HG03108 (cell line): Measurements from ENCODE around the gene FITM2.
"Not testable (repeated sequence)": the region's sequence is repeated elsewhere in the genome, so short reads cannot be mapped to it uniquely, and the experiment has no call there.

Source experiments
- ATAC-seq: cut with Tn5 transposase; IDR thresholded peaks from one replicate; pipeline ENCODE4 v1.9.1; 2021; ENCODE audit warnings: moderate library complexity; ENCODE audit not compliant: unreplicated experiment

The FITM2 gene, protein sequence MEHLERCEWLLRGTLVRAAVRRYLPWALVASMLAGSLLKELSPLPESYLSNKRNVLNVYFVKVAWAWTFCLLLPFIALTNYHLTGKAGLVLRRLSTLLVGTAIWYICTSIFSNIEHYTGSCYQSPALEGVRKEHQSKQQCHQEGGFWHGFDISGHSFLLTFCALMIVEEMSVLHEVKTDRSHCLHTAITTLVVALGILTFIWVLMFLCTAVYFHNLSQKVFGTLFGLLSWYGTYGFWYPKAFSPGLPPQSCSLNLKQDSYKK

DNA sequence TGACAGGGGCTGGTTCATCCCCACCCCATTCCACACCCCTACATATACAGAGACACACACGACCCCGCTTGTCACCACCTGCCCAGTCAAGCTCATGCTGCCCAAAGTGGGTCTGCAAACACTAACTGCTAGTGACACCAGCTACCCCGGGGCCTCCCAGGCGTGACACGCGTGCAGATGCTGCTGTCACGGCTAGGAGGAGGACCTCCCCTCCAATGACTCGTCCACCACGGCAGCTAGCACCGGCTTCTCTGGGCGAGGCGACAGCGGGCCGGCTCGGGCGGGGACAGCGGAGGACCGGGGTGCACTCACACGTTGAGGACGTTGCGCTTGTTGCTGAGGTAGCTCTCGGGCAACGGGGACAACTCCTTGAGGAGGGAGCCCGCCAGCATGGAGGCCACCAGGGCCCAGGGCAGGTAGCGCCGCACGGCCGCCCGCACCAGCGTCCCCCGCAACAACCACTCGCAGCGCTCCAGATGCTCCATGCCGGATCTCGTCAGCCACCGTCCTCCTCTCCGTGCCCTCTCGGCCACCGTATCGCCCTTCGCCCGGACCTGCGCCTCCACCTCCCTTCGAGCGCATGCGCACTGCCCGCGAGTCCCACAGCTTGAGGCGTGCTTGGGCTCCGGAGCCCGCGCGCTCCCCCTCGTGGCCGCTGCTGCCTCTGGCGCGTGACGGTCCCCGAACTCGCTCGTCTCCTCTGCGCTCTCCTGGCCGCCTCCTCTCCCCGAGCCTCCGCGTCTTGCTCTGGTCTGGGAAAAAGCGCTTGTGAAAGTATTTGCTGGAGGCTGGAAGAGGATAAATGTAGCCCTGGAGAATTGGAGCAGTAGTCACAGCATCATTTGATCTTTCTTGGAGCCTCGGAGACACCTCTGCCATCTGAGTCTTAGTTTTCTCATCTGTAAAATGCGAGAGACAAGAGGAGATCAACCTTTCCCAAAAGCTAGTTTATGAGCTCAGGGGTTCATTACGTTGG lies at the start of gene FITM2:
Gene FITM2, minus strand, starts transcription at position 539 of the 976 bp plus-strand sequence. Its CDS starts 54 bp downstream, at position 485.
- peak; percentile 88 for ATAC-seq

DNA sequence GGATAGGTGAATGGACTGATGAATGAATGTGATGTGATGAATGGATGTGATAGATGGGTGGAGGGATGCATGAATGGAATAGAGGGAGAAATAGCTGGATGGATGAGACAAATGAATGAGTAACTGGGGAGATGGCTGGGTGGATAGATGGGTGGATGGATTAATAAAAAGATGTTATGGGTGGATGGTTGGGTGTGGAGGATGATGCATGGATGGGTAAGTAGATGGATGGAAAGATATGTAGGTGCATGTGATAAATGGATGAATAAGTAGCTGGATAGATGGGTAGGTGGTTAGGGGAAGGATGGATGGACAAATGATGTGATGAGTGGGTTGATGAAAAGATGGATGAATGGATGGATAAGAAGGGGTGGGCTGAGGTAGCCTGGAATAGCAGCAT lies 49.2 kb upstream of the FITM2 start:
- ATAC-seq: no peak

DNA sequence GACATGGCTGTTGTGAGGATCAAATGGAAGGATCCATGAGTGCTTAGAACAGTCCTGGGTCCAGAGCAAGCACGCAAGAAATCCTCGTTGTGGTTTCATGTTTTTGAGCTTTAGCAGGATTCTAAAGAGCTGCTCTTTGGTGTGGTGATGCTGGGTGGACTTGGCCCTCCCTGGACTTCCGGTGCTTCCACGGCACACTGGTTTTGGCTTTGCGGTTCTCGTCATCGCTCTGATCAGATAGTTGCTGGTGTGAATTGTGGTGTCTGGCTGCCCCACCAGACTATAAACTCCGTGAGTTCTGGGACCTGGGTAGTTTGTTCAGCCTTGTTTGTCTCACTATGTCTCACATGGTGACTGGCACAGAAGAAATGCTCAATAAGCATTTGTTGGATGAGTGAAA lies 47.8 kb upstream of the FITM2 start:
- no peak for ATAC-seq

DNA sequence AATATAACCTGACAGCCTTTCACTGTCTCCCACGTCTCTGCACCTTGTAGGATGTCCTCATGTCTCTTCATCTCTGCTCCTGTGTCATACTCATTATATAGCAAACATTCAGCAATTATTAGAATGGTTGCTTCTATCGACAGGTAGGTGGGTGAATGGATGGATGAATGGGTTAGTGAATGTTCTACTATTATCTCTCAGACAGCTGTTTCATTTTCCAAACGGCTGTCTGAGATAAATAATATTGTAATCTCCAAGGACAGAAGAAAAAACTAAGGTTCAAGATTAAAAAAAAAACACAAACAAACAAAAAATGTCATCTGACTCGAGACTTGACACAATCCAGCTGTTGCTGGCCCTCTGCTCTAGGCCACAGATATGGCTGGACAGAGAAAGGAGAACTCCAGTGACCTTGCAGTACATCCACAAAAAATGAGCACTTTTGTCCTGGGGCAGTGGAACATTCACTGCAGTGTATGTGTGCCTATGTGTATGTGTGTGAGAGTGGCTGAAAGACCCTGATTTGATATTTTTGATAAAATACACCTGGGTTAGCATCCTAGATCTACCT lies 46.6 kb upstream of the FITM2 start:
- no peak for ATAC-seq

DNA sequence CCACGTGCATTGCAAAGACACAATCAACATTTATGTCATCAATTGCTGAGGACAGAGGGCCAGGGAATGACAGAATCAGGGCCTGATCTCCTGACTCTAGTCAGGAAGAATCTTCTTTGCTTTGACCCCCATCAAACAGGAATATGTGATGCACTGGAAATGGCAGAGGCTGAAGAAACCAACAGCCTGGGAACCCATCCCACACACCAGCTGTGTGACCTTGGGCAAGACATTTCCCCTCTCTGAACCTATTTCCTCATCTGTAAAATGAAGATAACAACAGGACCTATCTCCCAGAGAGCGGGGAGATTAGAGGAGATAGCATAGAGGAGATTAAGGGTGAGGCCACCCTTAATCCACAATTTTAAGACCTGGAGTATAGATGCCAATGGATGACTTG lies 46.0 kb upstream of the FITM2 start:
- ATAC-seq: no peak

DNA sequence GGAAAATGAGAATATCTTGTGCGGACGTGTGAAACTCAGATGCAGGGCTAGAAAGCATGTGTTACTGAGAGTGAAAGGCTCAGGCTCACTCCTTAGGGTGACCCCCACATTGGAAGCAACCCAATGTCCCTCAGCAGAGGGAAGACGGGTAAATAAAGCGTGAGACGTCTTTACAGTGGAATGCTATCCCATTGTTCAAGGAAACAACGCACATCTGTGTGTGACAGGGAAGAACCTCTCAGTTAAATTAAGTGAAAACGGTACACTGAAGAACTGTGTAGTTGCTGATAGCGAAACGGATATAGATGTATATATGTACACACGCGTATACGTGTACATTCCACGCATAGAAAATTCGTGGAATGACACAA lies 45.3 kb upstream of the FITM2 start:
- no peak for ATAC-seq

DNA sequence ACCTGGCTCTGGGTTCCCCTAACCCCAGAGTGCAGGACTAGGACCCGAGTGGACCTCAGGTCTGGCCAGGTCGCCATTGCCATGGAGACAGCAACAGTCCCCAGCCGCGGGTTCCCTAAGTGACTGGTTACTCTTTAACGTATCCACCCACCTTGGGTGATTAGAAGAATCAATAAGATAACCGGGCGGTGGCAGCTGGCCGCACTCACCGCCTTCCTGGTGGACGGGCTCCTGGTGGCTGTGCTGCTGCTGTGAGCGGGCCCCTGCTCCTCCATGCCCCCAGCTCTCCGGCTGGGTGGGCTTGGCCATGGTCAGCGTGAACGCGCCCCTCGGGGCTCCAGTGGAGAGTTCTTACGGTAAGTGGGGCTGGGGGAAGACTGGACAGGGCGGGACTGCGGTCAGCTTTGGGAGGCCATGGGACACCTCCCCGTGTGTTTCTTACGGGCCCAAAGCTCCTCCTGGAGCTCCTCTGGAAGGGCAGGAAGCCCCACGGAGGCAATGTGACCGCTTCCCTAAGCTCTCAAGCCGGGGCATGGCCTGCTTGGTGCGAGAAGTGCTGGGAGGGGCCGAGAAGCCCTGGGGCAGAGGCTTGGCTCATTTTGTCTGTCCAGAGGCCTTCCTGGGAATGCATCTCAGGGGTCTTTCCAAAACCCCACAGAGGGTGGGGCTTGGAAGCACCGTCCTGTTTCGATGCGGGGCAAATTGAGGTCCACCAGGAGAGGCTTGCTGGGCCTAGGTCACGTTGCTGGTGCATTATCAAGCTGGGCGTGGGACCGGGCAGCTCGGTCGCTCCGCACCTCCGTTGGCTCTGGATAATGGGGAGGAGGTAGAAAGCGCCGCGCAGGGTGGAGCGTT lies 44.7 kb upstream of the FITM2 start, which contains the start of gene HNF4A:
Gene HNF4A, plus strand, starts transcription at position 202 of the 855 bp plus-strand sequence. Its CDS starts 106 bp downstream, at position 308.
- no peak for ATAC-seq

DNA sequence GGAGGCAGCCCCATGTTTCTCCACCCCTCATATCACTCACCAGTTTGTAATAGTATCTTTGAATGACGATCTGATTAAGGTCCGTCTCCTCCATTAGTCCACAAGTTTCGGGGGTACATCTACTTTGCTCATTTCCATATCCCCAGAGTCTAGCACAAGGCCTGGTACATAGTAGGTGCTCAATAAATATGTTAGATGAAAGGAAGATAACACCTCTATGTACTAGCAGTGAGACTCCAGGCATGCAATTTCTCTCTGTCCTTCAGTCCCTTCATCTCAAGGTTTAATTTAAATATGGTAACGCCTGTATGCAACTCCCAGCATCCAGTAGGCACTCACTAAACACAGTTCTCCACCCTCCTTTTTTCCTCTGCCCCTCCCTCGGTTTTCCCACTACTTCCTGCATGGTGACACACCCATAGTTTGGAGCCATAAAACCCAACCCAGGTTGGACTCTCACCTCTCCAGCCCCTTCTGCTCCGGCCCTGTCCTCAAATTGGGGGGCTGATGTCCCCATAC lies 44.0 kb upstream of the FITM2 start:
- no peak for ATAC-seq

DNA sequence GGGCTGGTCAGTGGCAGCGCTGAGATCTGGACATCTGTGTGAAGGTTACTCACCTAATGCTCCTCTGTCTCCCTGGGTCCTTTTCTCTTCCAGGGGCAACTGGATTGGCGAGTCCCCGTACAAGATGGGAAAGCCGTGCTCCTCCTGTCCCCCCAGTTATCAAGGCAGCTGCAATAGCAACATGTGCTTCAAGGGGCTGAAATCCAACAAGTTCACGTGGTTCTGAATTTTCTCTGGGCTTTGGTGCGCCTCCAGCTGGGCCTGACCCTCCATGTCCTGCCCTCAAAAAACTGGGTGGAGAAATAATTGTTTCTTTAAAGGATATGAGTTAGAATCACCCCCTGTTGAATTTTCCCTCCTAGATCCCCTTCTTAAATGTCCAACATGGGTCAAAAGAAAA lies 39.6 kb upstream of the FITM2 start:
- ATAC-seq: no peak

DNA sequence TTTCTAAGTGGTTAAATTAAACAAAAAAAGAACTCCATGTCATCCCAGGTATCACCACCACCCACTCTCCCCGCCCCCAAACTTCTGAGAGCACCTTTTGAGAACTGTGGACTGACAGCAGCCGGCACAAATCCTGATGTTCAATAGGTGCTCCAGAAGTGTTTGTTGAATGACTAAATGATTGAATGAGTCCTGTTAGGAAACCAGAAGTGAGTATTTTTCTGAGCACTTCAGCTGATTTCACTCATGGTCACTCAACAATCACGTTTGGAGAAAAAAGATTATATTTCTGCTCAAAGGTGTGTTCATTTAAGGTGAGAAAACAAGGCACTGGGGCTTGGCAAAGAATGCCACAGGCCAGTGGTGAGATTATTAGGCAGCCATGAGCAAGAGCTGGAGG lies 38.3 kb upstream of the FITM2 start:
- no peak for ATAC-seq

DNA sequence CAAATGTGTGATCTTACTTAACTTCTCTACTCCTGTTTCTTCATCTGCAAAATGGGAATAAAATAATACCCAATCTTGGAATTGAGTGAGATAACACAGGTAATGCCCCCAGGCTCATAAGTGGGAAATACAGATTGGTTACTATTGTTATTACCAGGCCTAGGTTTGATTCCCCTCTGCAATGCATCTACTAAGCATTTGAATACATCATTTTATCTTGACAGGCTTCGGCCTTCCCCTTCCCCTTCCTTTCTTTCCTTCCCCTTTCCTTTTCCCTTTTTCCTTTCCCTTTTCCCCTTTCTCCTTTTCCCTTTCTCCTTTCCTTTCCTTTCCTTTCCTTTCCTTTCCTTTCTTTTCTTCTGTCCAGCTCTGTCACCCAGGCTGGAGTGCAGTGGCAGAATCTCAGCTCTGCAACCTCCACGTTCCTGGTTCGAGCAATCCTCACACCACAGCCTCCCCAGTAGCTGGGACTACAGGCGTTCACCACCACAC lies 37.2 kb upstream of the FITM2 start:
- no peak for ATAC-seq

DNA sequence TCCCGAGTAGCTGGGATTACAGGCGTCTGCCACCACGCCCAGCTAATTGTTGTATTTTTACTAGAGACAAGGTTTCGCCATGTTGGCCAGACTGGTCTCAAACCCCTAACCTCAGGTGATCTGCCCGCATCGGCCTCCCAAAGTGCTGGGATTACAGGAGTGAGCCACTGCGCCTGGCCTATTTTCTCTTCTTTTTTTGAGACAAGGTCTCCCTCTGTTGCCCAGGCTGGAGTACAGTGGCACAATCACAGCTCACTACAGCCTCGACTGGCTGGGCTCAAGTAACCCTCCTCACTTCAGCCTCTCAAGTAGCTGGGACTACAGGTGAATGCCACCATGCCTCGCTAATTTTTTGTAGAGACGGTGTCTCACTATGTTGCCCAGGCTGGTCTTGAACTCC lies 34.9 kb upstream of the FITM2 start:
- ATAC-seq: not testable (repeated sequence)

DNA sequence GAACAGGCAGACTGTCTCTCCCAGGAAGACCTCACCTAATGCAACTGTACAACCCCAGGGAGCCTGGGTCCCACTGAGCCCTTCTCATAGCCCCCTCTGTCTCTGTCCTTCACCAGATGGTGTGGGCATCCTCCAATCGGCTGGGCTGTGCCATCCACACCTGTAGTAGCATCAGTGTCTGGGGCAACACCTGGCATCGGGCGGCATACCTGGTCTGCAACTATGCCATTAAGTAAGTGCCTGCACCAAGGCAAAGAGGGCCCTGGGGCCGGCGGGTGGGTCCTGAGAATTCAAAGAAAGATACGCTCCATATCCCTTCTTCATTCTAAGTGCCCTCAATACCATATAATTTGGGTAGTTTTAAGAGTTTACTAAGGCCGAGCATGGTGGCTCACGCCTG lies 34.1 kb upstream of the FITM2 start:
- no peak for ATAC-seq

DNA sequence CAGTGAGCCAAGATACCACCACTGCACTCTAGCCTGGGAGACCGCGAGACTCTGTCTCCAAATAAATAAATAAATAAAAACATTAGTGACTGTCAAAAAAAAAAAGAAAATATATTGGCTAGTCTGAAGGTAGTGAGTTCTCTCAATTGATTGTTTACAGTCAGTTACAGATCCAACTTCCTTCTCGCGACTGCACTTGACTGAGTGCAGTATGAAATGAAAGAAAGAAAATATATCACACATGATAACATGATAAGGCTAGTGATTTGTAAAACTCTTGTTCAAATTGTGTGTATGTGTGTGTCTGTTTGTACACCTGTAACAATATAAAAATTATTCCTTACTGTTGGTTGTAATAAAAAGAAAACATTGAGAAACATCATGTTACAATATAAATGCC lies 33.7 kb upstream of the FITM2 start:
- no peak for ATAC-seq

DNA sequence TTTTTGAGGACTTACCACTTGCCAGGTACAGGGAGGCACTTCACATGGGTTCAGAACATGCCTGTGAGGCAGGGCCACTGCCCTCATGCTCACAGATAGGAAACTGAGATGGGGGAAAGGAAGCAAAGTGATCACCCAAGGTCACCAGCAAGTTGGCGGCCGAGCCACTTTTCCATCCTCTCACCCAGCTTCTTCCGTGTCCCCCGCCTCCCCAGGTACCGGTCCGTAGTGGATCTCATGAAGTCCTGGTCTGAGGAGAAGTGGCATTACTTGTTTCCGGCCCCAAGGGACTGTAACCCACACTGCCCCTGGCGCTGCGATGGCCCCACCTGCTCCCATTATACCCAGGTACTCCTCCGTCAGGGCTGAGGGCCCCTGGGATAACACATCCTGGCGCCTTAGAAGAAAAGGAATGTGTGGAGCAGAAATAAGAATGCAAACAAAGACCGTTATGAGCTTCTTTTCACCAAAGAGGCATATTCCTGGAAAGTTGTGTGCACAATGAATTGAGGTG lies 32.2 kb upstream of the FITM2 start:
- no peak for ATAC-seq

DNA sequence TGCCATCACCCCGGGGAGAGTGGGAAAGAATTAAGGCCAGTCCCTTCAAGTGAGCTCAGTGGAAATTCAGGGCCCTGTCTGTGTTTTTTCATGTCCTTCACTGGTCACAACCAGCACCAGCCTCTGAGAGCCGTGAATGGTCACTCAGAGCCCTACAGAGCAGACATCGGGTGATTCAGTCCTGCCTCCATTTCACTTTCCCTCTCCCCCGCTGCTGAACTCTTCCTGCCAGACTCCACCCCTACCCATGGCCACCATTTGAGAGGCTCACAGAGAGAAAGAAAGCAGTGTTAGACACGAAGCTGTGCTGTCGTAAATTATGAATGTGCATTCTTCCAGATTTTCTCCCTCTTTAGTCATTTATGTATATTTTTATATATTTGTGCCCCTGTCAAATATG lies 31.2 kb upstream of the FITM2 start:
- ATAC-seq: no peak

DNA sequence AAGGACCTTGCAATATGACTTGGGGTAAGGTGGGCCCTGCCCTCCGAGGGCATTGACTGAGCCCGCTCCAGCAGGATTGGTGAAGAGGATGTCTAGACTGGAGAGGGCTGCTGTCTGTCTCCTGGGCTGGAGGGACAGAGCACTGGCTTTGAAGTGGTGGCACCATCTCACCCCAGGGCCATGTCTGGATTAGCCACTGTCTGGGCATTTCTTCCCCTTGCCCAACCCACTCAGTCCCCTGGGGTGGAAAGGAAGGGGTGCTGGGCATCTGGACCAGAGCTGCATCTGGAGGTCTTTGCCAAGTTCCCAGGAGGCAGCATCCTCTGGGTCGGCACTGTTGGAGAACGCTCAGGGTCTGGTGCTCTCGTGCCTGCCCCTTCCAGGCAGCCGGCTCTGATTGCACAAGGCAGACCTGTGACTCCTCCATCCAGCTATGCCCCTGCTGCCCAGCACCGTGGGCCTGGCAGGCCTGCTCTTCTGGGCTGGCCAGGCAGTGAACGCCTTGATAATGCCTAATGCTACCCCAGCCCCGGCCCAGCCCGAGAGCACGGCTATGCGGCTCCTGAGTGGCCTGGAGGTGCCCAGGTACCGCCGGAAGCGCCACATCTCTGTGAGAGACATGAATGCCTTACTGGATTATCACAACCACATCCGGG lies 25.9 kb upstream of the FITM2 start, which contains the start of gene R3HDML:
Gene R3HDML, plus strand, starts transcription at position 319 of the 656 bp plus-strand sequence. Its CDS starts 115 bp downstream, at position 434.
- ATAC-seq: no peak

DNA sequence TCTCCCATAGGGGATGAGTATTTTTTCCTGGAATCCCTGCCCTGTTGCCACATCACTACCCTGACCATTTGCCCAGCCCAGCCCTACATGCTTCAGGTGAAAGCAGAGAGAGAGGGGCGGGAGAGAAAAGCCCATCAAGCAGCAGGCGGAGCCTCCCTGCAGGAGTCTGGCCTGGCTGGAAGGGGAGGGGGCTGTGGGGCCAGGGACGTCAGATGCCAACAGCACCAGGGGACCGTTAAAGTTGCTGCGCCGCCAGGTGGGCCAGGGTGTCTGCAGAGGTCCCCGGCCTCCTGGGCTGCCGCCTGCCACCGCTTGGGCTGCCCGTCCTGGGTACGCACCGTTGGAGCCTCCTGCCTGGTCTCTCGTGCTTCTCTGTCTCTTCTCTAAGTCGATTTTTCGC lies 25.1 kb upstream of the FITM2 start:
- ATAC-seq: no peak

DNA sequence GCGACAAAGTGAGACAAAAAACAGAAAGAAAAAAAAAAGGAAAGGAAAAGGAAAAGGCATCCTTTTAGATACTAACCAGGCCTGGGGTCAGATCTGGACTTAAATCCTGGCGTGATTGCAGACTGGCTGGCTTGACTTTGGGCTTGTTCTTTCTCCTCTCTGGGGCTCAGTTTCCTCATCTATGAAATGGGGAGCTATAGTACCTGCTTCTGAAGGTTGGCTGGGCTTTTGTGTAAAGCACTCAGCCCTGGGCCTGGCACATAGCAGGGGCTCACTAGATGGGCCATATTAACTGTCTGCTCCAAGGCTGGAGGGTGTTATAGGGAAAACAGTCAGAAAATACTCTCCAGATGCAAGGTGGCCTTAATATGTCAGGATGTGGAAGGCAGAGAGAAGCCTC lies 24.7 kb upstream of the FITM2 start:
- no peak for ATAC-seq

DNA sequence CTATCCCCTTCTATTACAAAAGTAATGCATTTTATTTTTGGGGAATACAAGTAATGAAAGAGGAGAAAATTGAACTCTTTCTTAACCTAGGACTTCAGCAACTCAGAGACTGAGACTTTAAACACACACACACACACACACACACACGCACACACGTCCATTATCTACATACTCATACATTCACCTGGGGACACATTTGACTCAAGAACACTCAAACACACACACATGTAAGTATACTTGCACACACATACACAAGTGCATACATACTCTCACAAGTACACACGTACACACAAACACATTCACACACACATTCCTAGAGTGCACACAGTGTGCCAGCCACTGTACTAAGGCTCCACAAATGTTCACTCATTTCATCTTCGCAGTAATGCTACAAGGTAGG lies 23.7 kb upstream of the FITM2 start:
- no peak for ATAC-seq
